IPS-18c (cell line): ENCODE measurements around the gene CYTH1.

Experiments
- H3K4me3 ChIP-seq: 2 replicates; pipeline ENCODE4 v1.7.0; 2013; ENCODE audit warnings: low read depth, mild to moderate bottlenecking, low read length, moderate library complexity; ENCODE audit not compliant: insufficient read depth
- H3K9me3 ChIP-seq: one replicate; pipeline ENCODE4 v1.6.1; 2013; ENCODE audit warnings: mild to moderate bottlenecking, low read length, moderate library complexity; ENCODE audit not compliant: control insufficient read depth, insufficient read depth

The CYTH1 gene

DNA sequence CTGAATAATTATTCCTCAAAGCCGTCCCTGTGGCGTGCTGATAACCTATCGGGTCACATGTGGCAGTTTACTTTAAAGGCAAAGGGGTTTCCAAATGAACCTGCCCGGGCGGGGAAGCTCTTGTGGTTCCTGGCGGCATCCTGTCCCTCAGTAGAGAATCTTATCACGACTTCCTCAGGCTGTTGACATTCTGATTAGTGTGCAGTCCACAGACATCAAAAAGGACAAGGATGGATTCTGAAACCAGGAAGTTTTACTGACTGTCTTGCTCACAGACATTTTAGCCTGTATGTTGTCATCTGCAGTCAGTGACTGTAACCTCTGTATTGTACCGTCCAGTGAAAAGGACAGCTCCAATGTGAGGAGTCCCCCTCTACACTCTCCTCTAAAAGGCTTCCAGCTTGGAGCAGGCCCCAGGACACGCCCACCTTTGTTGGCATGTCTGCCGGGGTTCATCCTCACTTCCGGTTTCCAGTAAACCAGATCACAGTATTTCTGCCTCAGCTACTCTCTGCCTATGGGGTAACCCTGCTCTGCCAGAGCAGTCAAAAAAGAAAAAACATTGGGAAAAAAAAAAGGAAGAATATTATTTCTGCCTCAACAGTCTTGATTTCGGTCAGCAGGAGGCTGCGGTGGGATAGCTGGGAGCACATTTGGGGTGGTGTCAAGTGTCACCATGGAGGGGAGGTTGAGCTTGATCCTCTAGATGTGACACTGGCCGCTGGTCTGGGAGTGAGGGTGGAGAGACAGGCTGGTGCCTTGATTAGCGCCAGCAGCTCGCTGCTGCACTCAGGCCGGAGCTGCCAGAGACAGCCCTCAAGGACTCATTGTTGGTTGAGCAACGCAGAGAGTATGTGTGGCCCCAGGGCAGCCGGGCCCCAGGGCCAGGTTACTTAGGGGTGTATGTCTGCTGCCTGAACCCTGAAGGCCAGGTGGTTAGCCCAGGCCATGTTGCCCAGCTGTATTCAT is 115.8 kb downstream of the CYTH1 start:
- Histone ChIP-seq H3K4me3 (no peak overlapping the region), H3K9me3 (no peaks in the 10 kb centered on the region)

DNA sequence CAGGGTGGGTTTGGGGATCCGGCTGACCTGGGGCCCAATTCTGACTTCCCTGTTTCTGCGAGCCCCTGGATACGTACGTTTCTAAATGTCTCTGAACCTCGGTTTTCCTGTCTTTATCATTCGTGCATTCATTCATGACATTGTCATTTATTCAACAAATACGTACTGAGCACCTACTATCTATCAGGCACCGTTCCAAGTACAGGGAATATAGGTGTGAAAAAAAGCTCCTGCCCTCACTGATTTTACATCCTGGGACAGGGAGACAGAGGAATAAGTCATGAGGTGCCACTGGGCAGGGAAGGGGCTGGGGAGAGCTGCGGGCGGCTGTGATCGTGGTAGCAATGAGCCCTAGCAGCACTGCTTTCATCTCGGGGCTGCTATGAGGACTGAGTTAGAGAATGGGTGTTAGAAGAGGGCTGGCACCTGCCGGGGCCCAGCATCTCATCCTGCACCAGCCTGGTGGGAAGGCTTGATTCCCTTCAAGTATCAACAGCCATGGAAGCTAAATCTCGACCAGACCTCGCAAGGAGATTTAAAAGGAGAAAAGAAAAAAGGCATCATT is 116.6 kb downstream of the CYTH1 start:
- no peak overlapping the region for H3K4me3 ChIP-seq
- no peaks in the 10 kb centered on the region for H3K9me3 ChIP-seq

DNA sequence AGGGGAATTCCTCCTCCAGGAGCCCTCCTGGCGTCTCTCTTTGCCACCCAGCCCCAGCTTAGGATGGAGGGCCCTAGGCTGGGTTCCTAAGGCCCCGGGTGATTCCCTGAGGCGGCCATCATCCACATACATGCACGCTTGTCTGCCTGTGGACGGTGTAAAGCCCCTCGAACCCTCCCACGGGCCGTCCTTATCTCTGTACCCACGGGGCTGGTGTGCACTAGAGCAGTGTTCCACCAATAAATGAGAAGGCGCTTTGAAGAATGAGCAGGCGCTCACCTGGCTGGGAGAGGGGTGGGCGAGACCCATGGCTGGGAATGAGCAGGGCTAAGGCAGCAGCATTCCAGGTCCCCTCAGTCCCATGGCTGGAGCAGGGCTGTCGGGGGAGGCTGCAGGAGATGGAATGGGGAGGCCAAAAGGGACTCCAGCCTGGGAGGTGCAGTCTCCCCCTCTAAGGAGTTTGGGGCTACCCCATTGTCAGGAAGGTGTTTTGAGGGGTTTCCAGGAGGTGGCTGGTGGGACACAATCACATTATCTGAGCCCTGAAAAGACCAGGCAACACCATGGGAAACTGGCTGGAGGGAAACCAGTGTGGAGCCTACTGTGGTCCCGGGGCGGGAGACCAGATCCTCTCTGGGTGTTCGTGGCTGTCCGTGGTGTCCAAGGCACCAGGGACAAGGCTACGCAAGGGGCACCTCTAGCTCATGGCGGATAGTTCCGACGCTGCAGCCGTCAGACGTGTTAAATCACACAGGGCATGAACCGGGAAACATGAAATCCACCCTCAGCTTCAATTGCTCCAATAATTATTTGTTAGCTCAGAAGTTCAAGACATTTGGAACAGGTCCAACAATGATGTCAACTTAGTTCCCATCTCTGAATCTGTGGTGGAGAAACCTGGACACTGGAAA is 117.3 kb downstream of the CYTH1 start:
- no peaks in the 10 kb centered on the region for H3K9me3 ChIP-seq
- H3K4me3 ChIP-seq = no peak overlapping the region

DNA sequence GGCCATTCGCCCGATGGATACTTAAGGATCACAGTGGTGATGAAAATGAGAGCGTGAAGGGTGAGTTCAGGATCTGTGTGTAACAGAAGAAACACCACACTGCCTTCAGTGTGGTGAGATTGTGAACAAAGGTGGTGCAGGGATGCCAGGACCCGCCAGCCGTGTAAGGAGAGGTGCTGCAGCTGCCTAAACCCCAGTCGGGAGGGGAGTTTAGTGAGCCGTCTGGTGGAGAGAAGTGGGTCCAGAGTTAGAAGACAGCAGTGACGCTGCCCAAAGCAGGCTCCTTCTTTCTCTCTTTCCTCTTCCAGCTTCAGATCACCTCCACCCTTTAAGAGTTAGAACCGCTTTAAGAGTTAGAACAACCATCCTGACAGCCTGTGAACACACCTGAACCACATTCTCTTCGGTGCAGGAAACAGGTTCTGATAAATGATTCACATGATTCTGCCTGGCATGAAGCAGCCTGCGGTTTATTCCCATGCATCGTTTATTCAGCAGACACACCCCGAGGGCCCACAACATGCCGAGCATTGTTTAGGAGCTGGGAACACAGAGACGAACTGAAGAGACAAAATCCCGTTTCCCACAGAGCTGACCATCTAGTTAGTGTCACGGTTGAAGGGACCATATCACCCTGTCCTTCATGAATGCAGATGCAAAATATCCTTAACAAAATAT is 120.8 kb downstream of the CYTH1 start:
- no peaks in the 10 kb centered on the region for H3K9me3 ChIP-seq
- H3K4me3 ChIP-seq = no peak overlapping the region

DNA sequence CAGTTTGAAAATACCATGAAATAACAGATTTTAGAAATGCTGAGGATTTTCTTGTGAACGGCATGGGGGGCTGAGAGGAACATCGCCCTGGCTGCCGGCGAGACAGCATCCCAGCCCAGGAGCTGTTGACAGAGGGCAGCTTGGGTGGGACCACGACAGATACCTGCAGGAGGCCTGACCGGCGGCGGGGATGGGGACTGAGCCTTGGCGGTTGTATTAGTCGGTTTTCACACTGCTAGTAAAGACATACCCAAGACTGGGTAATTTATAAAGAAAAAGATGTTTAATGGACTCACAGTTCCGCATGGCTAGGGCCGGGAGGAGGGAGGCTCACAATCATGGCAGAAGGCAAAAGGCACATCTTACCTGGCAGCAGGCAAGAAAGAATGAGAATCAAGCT is 122.5 kb downstream of the CYTH1 start:
- Histone ChIP-seq H3K4me3 (no peak overlapping the region), H3K9me3 (no peaks in the 10 kb centered on the region)

DNA sequence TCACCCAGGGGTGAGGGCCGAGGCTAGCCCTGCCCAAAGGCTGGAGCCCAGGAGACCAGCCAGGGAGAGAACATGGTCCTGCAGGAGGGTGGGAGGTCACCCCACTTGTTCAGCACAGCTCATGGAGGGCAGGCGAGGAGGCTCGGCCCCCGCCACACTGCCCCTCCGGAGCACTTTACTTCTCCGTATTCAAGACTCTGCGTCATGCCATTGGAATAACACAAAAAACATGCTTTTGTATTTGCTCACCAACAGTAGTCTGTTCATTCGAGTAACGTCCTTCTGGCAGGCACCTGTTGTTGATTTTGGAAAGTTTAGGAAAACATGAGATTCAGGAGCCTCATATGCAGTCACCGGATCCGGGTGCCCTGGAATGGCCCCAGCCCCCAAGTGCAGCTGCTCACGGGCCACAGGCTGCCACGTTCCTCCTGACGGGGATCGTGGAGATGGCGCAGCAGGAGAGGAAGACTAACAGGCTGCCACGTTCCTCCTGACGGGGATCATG is 123.7 kb downstream of the CYTH1 start:
- no peak overlapping the region for H3K4me3 ChIP-seq
- H3K9me3 ChIP-seq = no peaks in the 10 kb centered on the region

DNA sequence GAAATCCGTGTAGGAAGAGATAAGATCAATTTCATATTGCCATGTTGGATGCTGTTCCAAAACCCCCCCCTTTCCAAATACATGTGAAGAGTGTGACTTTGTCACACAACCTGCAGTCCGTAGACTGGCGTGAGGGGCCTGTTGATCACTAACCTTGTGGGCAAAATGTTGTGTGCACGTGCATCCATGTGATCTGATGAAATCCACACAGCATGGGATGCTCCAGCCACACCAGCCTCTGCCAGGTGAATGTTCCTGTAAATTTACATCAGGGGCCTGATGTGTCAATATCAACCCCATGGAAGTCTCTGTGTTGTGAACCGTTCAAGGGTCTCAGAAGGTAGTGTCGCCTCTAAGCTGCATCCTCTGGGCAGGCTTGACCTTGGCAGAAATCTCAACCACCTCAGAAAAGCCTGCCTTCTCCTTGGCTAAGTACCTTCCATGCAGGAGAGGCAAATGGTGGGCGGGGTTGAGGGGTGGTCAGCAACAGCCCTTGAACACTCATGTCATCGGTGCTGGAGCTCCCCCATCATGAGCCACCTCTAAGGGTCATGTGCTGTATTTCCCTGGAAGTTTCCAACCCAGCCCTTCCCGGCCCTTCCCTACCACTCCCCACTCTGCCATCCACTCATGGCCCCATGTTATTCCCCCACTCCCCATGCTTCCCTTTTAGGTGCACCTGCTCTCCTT is 126.7 kb downstream of the CYTH1 start:
- H3K4me3 ChIP-seq = no peak overlapping the region

DNA sequence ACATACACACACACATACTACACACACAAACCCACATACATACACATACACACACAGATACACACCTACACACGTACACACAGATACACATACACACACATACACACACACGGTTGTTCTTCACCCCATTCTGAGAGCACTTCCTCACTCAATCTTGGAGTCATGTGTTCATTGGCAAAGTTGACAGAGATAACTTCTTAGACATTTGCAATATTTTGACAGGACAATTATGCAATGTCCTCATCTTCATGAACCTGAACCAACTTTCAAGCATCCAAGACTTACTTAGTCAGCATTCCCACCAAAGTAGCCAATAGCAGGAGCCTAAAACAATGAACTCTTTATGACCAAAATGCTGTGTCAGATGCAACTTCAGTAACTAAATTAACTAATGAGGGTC is 127.7 kb downstream of the CYTH1 start:
- H3K4me3 ChIP-seq = no peak overlapping the region
- H3K9me3 ChIP-seq = no peaks in the 10 kb centered on the region

More for the DNA sequence above, 126.7 kb downstream of the CYTH1 start:
- no peaks in the 10 kb centered on the region for H3K9me3 ChIP-seq

DNA sequence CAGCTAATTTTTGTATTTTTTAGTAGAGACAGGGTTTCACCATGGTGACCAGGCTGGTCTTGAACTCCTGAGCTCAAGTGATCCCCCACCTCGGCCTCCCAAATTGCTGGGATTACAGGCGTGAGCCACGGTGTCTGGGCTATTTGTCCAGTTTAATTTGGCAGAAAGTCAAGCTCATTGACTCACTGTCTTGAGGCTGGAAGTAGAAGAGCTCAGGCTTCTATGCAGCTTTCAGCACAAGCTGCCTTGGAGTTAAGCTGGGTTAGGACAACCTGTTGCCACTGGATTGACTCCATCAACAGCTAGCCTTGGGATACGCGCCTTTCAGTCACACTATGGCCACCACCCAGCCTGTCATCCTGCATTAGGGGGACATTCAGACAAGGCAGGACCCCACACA is 128.7 kb downstream of the CYTH1 start:
- Histone ChIP-seq H3K9me3 (no peaks in the 10 kb centered on the region), H3K4me3 (no peak overlapping the region)

DNA sequence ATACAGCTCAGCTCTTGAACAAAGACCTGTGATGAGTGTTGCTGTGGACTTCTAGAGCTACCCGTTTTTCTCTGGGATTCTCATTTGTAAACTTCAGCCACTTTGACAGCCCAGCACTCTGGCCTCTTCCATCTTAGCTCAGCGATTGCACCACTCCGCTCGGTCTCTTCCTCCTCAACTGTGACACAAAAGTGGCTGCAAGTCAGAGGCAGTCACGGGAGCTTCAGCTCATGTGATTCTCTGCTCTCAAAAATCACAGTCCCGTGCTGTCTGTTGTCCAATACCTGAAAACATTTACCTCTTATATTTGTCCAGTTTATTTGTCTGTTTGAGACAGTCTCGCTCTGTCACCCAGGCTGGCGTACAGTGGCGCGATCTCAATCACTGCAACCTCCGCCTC is 129.2 kb downstream of the CYTH1 start:
- no peaks in the 10 kb centered on the region for H3K9me3 ChIP-seq
- no peak overlapping the region for H3K4me3 ChIP-seq

DNA sequence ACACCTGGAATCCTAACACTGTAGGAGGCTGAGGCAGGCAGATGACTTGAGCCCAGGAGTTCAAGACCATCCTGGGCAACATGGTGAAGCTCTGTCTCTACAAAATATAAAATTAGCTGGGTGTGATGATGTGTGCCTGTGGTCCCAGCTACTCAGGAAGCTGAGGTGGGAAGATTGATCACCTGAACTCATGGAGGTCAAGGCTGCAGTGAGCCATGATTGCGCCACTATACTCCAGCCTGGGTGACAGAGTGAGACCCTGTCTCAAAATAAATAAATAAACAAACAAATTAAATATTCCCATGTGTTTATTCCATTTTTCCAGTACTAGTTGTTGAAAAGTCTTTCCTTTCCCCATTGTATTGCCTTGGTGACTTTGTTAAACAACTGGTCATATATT is 130.0 kb downstream of the CYTH1 start:
- no peaks in the 10 kb centered on the region for H3K9me3 ChIP-seq
- H3K4me3 ChIP-seq = no peak overlapping the region

DNA sequence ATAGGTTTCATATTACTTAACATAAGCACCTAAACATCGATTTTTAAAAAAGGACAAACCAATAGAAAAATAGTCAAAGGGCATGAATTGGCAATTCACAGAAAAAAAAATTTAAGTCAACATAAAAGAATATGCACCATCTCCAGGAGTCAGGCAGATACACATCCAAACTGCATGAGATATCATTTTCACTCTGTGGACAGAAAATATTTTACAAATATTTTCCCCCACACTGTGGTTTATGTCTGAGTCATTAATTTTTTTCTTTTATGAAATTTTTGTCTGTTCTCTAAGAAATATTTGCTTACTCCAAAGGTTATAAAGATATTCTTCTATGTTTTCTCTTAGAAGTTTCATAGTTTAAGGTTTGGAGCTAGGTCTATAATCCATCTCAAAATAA is 130.5 kb downstream of the CYTH1 start:
- H3K9me3 ChIP-seq = no peaks in the 10 kb centered on the region
- no peak overlapping the region for H3K4me3 ChIP-seq

DNA sequence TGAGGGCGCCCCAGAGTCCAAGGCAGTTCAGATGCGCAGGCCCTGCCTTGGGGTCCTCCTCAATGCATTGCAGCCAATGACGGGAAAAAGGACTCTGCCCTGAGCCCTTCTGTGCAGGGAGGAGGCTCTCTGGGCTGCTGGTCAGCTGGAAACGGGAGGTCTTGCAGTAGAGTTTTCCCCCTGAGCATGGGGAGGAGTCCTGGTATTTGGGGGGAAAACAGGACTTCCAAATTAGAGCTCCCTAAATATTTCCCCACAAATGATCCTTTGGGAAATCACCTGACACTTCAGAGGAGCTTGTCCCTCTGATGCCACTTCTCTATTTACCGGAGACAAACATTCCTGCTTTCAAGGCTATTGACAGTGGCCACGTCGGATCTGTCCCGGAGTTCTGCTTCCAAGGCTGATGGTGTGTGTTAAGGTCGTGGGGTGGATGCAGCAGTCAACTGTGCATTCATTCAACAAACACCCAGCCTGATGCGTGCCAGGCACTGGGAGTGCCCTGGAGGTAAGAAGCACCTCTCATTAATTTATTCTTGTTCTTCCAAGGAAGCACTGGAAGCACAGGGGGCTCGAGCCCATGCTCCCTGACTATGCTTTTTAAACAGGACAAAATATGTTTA is 131.9 kb downstream of the CYTH1 start:
- no peak overlapping the region for H3K4me3 ChIP-seq
- no peaks in the 10 kb centered on the region for H3K9me3 ChIP-seq

DNA sequence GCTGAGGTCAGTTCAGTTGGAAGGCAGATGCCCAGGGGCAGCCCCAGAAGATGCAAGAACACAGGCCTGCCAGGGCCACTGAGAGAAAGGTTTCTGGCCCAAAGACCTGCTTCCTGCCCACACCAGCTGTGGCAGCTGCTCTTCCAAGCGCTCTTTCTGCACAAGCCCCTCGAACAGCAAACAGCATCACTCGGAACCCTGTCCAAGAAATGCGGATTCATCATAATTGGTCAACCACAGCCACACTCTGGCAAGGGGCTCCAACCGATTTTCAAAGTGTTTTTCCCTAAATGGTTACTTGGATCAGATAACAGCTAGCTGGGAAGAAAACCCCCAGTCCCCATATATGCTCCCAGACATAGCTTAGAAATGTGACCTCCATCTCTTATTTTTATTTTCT is 133.8 kb downstream of the CYTH1 start:
- Histone ChIP-seq H3K9me3 (no peaks in the 10 kb centered on the region), H3K4me3 (no peak overlapping the region)

DNA sequence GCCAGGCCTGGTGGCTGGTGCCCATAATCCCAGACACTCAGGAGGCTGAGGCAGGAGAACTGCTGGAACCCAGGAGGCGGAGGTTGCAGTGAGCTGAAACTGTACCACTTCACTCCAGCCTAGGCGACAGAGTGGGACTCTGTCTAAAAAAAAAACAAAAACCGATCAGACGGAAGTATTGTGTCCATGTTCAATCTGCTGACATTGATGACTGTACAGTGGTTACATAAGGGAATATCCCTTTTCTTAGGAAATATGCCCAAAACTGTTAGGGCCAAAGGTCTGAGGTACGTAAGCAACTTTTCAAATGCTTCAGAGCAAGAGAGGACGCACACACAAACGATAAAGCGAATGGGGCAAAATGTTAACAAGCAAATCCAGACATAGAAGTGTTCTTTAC is 135.0 kb downstream of the CYTH1 start:
- H3K9me3 ChIP-seq = no peaks in the 10 kb centered on the region
- H3K4me3 ChIP-seq = no peak overlapping the region
